ENCODE data around the gene CTF1.

CTF1 gene

GRCh38 chr16:30866031-30866430, 30.4 kb upstream of the CTF1 start:
- in situ Hi-C loops (cut with MboI; ENCODE audit: low sequenced_read_pairs, unreplicated experiment), result no loop called here
- TF ChIP-seq CTCF (IDR thresholded peaks at IDR 0.05; ENCODE audit: borderline replicate concordance, control extremely low read depth, extremely low read depth, insufficient read depth, missing control alignments), result no peak
- DNase-seq (ENCODE audit: low spot score), result no peak

- no peak for DNase-seq (ENCODE audit: low spot score)
- TF ChIP-seq CTCF (IDR thresholded peaks at IDR 0.05; ENCODE audit: borderline replicate concordance, control extremely low read depth, extremely low read depth, insufficient read depth, missing control alignments), result no peak
- in situ Hi-C loops (cut with MboI; ENCODE audit: low sequenced_read_pairs, unreplicated experiment), result no loop called here
Measured at GRCh38 chr16:30867747-30868146, 28.7 kb upstream of the CTF1 start.

GRCh38 chr16:30870904-30871303, 25.5 kb upstream of the CTF1 start:
- TF ChIP-seq CTCF (IDR thresholded peaks at IDR 0.05; ENCODE audit: borderline replicate concordance, control extremely low read depth, extremely low read depth, insufficient read depth, missing control alignments), result no peak
- DNase-seq (ENCODE audit: low spot score), result no peak
- in situ Hi-C loops (cut with MboI; ENCODE audit: low sequenced_read_pairs, unreplicated experiment), result no loop called here

GRCh38 chr16:30874244-30874820, 22.1 kb upstream of the CTF1 start:
- no peak for DNase-seq (ENCODE audit: low spot score)
- no peak for TF ChIP-seq CTCF (IDR thresholded peaks at IDR 0.05; ENCODE audit: borderline replicate concordance, control extremely low read depth, extremely low read depth, insufficient read depth, missing control alignments)
- in situ Hi-C loops (cut with MboI; ENCODE audit: low sequenced_read_pairs, unreplicated experiment), result no loop called here

- in situ Hi-C loops (cut with MboI; ENCODE audit: low sequenced_read_pairs, unreplicated experiment), result no loop called here
- TF ChIP-seq CTCF (IDR thresholded peaks at IDR 0.05; ENCODE audit: borderline replicate concordance, control extremely low read depth, extremely low read depth, insufficient read depth, missing control alignments), result no peak
- DNase-seq (ENCODE audit: low spot score), result peak; percentile 91
Measured at GRCh38 chr16:30874821-30875717, 21.3 kb upstream of the CTF1 start.

GRCh38 chr16:30875871-30876801, 20.3 kb upstream of the CTF1 start:
- in situ Hi-C loops (cut with MboI; ENCODE audit: low sequenced_read_pairs, unreplicated experiment), result no loop called here
- no peak for TF ChIP-seq CTCF (IDR thresholded peaks at IDR 0.05; ENCODE audit: borderline replicate concordance, control extremely low read depth, extremely low read depth, insufficient read depth, missing control alignments)
- peak; percentile 73 for DNase-seq (ENCODE audit: low spot score)

Measured in GM13976 (cell line).